SH-SY5Y (cell line): ENCODE measurements around the gene DNAJB12.

Experiments
- GATA2 ChIP-seq: IDR thresholded peaks from 2 replicates; pipeline ENCODE4 v1.6.1; 2011; ENCODE audit warnings: mild to moderate bottlenecking, low read depth, low read length
- GATA3 ChIP-seq: IDR thresholded peaks from 2 replicates; pipeline ENCODE4 v1.6.1; 2011; ENCODE audit warnings: low read depth, mild to moderate bottlenecking, low read length, moderate library complexity

- TF ChIP-seq GATA3 (no peak), GATA2 (no peak)
Measured at GRCh38 chr10:72389716-72390115, 35.0 kb upstream of the DNAJB12 start.
